SIG-M5 treated with dmso at 0.1 percent for 504 hours (cell line): ENCODE measurements around the gene ITGB3.

ENCODE experiments used
- DNase-seq: peaks from one replicate; lab custom pipeline; 2025; ENCODE audit not compliant: unreplicated experiment; lab: John Stamatoyannopoulos, UW

ITGB3 gene

DNA sequence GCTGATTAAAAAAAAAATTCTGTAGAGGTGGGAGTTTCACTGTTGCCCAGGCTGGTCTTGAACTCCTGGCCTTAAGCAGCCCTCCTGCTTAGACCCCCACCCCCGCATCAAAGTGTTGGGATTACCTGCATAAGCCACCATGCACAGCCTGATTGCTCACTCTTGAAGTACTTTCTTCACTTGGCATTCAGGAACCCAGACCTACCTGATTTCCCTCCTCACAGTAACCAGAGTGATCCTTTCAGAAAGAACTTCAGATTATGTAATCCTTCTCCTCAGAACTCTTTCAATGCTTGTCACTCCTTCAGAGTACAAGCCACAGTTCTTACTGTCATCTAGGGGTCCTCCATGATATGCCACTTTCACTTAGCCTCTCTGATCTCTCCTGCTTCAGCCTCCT is 71.5 kb downstream of the ITGB3 start:
- no peak for DNase-seq

DNA sequence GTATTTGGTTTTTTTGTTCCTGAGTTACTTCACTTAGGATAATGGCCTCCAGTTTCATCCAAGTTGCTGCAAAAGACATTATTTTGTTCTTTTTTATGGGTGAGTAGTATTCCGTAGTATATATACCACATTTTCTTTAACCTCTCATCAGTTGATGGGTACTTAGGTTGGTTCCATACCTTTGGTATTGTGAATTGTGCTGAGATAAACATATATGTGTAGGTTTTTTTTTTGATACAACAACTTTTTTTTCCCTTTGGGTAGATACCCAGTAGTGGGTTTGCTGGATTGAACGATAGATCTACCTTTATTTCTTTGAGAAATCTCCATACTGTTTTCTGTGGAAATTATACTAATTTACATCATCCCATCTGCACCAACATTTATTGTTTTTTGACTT is 76.9 kb downstream of the ITGB3 start:
- no peak for DNase-seq

DNA sequence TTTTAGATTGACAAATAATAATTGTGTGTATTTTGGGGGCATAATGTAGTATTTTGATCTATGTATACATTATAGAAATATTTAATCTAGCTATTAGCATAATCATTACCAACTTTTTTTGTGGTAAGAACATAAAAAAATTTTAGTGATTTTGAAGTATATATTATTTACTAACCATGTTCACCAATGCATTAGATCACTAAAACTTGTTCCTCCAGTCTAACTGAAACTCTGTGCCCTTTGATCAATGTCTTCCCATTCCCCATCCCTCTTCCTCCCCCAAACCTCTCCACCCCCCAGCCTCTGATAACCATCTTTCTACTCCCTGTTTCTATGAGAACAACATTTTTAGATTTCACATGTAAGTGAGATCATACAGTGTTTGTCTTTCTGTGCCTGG is 78.7 kb downstream of the ITGB3 start:
- no peak for DNase-seq

DNA sequence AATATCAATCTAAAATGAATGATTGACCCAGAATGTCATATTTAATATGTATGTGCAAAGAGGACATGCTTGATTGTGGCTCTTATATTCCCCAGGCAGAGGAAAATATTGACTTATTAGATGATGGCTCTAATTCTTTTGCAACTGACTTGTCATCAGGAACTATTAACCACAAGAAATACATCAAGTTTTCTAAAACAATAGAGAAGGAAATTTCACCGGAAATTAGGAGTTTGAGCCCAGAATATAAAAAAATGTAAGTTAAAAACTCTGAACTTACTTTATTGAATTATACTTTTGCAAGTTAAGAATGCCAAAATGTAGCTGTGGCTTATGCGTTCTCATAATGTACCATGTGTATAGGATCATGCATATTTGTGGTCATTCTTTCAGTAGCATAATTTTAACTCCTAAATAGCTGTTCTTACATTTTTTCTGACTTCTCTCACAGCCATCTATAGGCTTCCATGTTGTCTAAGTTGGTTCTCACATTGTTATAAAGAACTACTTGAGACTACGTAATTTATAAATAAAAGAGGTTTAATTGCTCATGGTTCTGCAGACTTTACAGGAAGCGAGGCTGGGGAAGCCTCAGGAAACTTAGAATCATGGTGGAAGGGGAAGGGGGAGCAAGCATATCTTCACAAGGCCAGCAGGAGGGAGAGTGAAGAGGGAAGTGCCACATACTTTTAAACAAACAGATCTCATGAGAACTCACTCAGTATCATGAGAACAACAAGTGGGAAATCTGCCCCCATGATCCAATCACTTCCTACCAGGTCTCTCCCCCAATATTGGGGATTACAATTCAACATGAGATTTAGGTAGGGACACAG is 81.7 kb downstream of the ITGB3 start:
- no peak for DNase-seq

DNA sequence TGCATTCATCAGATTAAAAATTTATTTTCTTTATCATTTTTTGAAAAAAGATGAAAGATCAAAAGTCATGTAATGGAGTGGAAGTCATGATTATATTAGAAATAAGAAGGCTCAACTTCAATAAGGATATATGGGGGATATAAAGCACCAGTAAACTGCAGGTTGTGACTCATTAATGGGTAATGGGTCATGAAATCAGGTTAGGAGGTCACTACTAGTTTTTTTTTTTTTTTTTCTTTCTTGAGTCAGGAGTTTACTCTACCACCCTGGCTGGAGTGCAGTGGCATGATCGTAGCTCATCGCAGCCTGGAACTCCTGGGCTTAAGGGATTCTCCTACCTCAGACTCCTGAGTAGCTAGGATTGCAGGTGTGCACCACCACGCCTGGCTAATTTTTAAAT is 84.4 kb downstream of the ITGB3 start:
- no peak for DNase-seq

DNA sequence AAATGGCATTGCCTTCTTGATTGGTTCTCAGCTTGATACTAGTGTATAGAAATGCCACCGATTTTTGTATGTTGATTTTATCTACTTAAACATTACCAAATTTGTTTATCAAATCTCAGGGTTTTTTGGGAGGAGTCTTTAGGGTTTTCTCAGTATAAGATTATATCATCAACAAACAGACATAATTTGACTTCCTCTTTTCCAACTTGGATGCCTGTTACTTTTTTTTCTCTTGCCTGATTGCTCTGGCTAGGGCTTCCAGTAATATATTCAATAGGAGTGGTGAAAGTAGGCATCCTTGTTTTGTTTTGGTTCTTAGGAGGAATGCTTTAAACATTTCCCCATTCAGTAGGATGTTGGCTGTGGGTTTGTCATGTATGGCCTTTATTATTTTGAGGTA is 99.2 kb downstream of the ITGB3 start:
- peak; percentile 49 for DNase-seq

DNA sequence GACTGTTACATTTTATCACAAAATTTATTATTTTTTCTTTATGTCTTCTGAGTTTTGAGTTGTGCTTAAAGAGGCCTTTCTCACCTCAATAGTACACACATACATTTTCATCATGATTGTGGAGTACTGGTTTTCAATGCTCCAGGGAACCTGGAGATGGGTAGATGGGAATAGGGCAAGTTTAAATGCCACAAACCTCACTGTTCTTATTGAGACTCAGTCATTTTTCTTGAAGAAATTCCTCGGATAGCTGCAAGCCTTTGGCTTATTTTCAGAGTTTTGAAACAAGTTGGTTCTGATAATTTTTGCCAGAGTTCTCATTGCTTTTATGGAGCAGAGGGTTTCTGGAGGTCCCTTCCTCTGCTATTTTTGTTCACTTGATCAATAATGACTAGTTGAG is 105.0 kb downstream of the ITGB3 start:
- no peak for DNase-seq
